Stimulated activated CD8-positive, alpha-beta memory T cell treated with anti-CD3 and anti-CD28 coated beads, Interleukin-15, amount 100 ng/mL, for 24 hours (primary cell): ENCODE measurements around the gene NSD1.
A peak's percentile ranks its signal among the peaks of the same experiment; 100 is the strongest.

Experiments used
- DNase-seq: peaks from one replicate; pipeline ENCODE4 v3.0.0-alpha.2; 2020; ENCODE audit warnings: low read depth

NSD1 gene

GRCh38 chr5:177097016-177097985 lies 36.3 kb upstream of the NSD1 start:
- no peak for DNase-seq

- no peak for DNase-seq
Measured at GRCh38 chr5:177098120-177098469, 35.5 kb upstream of the NSD1 start.

GRCh38 chr5:177098470-177099141 lies 35.0 kb upstream of the NSD1 start:
- DNase-seq: no peak

GRCh38 chr5:177099422-177100093 lies 34.0 kb upstream of the NSD1 start:
- no peak for DNase-seq

- no peak for DNase-seq
Measured at GRCh38 chr5:177100714-177101121, 32.9 kb upstream of the NSD1 start.

GRCh38 chr5:177103523-177104253 lies 29.9 kb upstream of the NSD1 start:
- DNase-seq: no peak

- no peak for DNase-seq
Measured at GRCh38 chr5:177105691-177106476, 27.7 kb upstream of the NSD1 start.

GRCh38 chr5:177107159-177107558 lies 26.4 kb upstream of the NSD1 start:
- no peak for DNase-seq

- no peak for DNase-seq
Measured at GRCh38 chr5:177109810-177110209, 23.8 kb upstream of the NSD1 start.

GRCh38 chr5:177111720-177112394 lies 21.7 kb upstream of the NSD1 start:
- peak; percentile 25 for DNase-seq

- DNase-seq: no peak
Measured at GRCh38 chr5:177112589-177113220, 20.9 kb upstream of the NSD1 start.

GRCh38 chr5:177113566-177114424 lies 19.8 kb upstream of the NSD1 start:
- DNase-seq: peak; percentile 53

- peak; percentile 55 for DNase-seq
Measured at GRCh38 chr5:177116631-177117373, 16.8 kb upstream of the NSD1 start.

- no peak for DNase-seq
Measured at GRCh38 chr5:177117441-177118045, 16.0 kb upstream of the NSD1 start.

GRCh38 chr5:177122566-177122965 lies 11.0 kb upstream of the NSD1 start:
- DNase-seq: no peak

- no peak for DNase-seq
Measured at GRCh38 chr5:177123789-177124485, 9.6 kb upstream of the NSD1 start.

GRCh38 chr5:177124486-177124991 lies 9.0 kb upstream of the NSD1 start:
- DNase-seq: no peak
